ENCODE data around the gene MAD1L1.

DNA sequence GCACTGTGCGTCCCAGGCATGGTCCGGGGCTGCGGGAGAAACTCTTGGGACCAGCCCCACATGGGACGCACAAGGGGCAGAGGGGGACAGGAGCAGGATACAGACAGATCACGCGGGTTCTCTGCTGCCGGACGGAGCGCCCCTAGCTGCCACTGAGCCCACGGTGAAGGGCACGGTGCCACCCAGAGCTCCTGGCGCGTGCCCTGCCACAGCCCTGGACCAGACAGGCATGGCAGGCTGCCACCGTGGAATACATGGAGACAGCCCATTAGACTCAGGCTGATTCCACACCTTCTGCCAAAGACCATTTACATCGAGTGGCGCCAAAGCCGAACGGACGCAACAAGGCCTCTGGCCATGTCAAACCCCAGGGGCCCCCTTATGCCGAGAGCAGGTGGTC, 90.4 kb downstream of the MAD1L1 start:
- TF ChIP-seq GATA3 (IDR thresholded peaks at IDR 0.05; ENCODE audit: low read depth, low read length) = no peak
- no peak for TF ChIP-seq GATA2 (IDR thresholded peaks at IDR 0.05; ENCODE audit: low read depth, low read length)
